Suppressor macrophage treated with lipopolysaccharide for 1 hour (primary cell): ENCODE measurements around the gene OR56A4.
"Not testable (repeated sequence)": the region's sequence is repeated elsewhere in the genome, so short reads cannot be mapped to it uniquely, and the experiment has no call there.

ENCODE experiments used
- DNase-seq, 3 donors: peaks; one replicate each; pipeline ENCODE4 v3.0.0-alpha.2; 2020 to 2022

Gene OR56A4

GRCh38 chr11:6006846-6007245, at the start of gene OR56A4:
OR56A4 (minus strand) TSS chr11:6006946; CDS start chr11:6002992, 3,954 bp downstream.
- DNase-seq: no peak

- no peak for DNase-seq
Observed at GRCh38 chr11:6055569-6055968, 48.8 kb upstream of the OR56A4 start.

GRCh38 chr11:6052374-6052773, 45.6 kb upstream of the OR56A4 start:
- DNase-seq: no peak

- no peak for DNase-seq
Observed at GRCh38 chr11:6040874-6041273, 34.1 kb upstream of the OR56A4 start.

GRCh38 chr11:6030708-6031405, 24.1 kb upstream of the OR56A4 start, which contains the start of gene OR56A1:
OR56A1 (minus strand) TSS chr11:6030758; CDS start chr11:6027692, 3,066 bp downstream.
- DNase-seq: no peak

- DNase-seq: peak in 2 of 3 donors; percentile 25 to 30
Observed at GRCh38 chr11:6027501-6027900, 20.8 kb upstream of the OR56A4 start.

- peak in 1 of 3 donors; percentile 8 for DNase-seq
Observed at GRCh38 chr11:6025056-6025455, 18.3 kb upstream of the OR56A4 start.

GRCh38 chr11:6022956-6023355, 16.2 kb upstream of the OR56A4 start:
- DNase-seq: peak; percentile 68 to 81 (median 79)

GRCh38 chr11:6013042-6013441, 6.3 kb upstream of the OR56A4 start:
- DNase-seq: no peak

GRCh38 chr11:6012035-6012668, 5.4 kb upstream of the OR56A4 start:
- peak; percentile 34 to 56 (median 42) for DNase-seq

- no peak for DNase-seq
Observed at GRCh38 chr11:6006395-6006794, 351 bp downstream of the OR56A4 start.

GRCh38 chr11:6002202-6002699, 4.5 kb downstream of the OR56A4 start:
- no peak for DNase-seq

GRCh38 chr11:5994791-5995190, 12.0 kb downstream of the OR56A4 start:
- no peak for DNase-seq

- peak; percentile 40 to 59 (median 40) for DNase-seq
Observed at GRCh38 chr11:5992604-5993251, 14.0 kb downstream of the OR56A4 start.

- DNase-seq: no peak
Observed at GRCh38 chr11:5992150-5992549, 14.6 kb downstream of the OR56A4 start.

- DNase-seq: no peak
Observed at GRCh38 chr11:5989203-5989602, 17.5 kb downstream of the OR56A4 start.

- no peak for DNase-seq
Observed at GRCh38 chr11:5986885-5987284, 19.9 kb downstream of the OR56A4 start, which contains the start of gene OR52L1. OR52L1 (minus strand) TSS chr11:5986985; CDS start chr11:5986930, 55 bp downstream.

GRCh38 chr11:5983443-5983842, 23.3 kb downstream of the OR56A4 start:
- no peak for DNase-seq

- no peak for DNase-seq
Observed at GRCh38 chr11:5973530-5973929, 33.2 kb downstream of the OR56A4 start.

GRCh38 chr11:5968394-5968793, 38.4 kb downstream of the OR56A4 start, which contains the start of gene OR56A5:
OR56A5 (minus strand) TSS chr11:5968494; CDS start chr11:5968494, 0 bp downstream.
- DNase-seq: no peak

GRCh38 chr11:5967708-5968107, 39.0 kb downstream of the OR56A4 start:
- no peak for DNase-seq

- no peak for DNase-seq
Observed at GRCh38 chr11:5966958-5967357, 39.8 kb downstream of the OR56A4 start.

GRCh38 chr11:5960704-5961320, 45.9 kb downstream of the OR56A4 start:
- DNase-seq: not testable (repeated sequence)
